OCI-LY3 (cell line): ENCODE data around the gene PARP8.
"Not testable (repeated sequence)": the region's sequence is repeated elsewhere in the genome, so short reads cannot be mapped to it uniquely, and the experiment has no call there.

Experiments
- EZH2phosphoT487 ChIP-seq: fragments of 200-600 bp; shearing (Covaris generic); IDR thresholded peaks from 2 replicates; pipeline ENCODE4 v1.6.1; 2018; ENCODE audit warnings: antibody characterized with exemption, mixed run types, low read depth
- TF ChIP-seq, protein P1 (sequence below): fragments of 200-600, 300-600 bp; sonication (generic); IDR thresholded peaks from 2 replicates; pipeline ENCODE4 v1.5.1; 2014; ENCODE audit warnings: antibody characterized with exemption, low read length, low read depth

DNA sequence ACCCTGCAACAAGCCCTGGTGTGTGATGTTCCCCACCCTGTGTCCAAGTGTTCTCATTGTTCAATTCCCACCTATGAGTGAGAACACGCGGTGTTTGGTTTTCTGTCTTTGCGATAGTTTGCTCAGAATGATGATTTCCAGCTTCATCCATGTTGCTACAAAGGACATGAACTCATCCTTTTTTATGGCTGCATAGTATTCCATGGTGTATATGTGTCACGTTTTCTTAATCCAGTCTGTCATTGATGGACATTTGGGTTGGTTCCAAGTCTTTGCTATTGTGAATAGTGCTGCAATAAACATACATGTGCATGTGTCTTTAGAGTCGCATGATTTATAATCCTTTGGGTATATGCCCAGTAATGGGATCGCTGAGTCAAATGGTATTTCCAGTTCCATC lies 145.3 kb downstream of the PARP8 start:
- TF ChIP-seq, protein P1, sequence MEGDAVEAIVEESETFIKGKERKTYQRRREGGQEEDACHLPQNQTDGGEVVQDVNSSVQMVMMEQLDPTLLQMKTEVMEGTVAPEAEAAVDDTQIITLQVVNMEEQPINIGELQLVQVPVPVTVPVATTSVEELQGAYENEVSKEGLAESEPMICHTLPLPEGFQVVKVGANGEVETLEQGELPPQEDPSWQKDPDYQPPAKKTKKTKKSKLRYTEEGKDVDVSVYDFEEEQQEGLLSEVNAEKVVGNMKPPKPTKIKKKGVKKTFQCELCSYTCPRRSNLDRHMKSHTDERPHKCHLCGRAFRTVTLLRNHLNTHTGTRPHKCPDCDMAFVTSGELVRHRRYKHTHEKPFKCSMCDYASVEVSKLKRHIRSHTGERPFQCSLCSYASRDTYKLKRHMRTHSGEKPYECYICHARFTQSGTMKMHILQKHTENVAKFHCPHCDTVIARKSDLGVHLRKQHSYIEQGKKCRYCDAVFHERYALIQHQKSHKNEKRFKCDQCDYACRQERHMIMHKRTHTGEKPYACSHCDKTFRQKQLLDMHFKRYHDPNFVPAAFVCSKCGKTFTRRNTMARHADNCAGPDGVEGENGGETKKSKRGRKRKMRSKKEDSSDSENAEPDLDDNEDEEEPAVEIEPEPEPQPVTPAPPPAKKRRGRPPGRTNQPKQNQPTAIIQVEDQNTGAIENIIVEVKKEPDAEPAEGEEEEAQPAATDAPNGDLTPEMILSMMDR = not testable (repeated sequence)
- not testable (repeated sequence) for TF ChIP-seq EZH2phosphoT487
